ENCODE data around the gene DOCK2. TPM values are rescaled to one million over a fixed set of nuclear protein-coding genes. Genes with fewer than 3 reads are reported as not detected.

The DOCK2 gene
- total and polyA plus RNA-seq, 9 of the 15 experiments (the other 6 are each of a cell fraction or from before 2014, with no cell fraction given) = 4.5 to 42.6 (median 20.5) TPM

DNA sequence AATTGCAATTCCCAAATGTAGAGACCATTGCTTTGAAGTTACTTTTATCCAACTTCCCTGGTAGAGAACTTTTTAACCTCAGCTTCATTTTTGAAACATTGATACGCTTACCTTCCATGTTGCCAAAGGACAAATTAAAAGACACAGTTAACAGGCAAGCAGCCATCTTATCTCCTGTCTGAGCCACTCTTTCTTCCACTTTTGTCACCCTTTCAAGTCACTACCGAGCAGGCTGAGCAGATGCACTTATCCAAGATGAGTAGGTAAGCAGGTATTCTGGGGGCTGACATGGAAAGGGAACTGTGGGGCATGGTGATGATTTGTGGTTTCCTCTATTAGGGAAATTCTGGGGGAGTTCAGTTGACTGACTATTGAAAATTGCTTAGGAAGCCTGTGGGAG lies 66.7 kb downstream of the DOCK2 start:
- in situ Hi-C loops (cut with MboI) (loop anchor here (10.0 kb wide), 2 partner anchors 281 to 481 kb away; partner anchors contain the start of gene INSYN2B), intact Hi-C loops (cut with micrococcal nuclease) (loop anchor here (5.0 kb wide), 1 partner anchor 478 kb away; no protein-coding TSS in a partner anchor)
- Histone ChIP-seq H3K27ac (ENCODE audit: extremely low read depth, low read depth, low read length) (no peak overlapping the region), H3K4me2 (ENCODE audit: insufficient read depth, low read length) (no peak overlapping the region), H3K79me2 (ENCODE audit: control insufficient read depth, insufficient read depth, low read length) (no peaks in the 10 kb centered on the region), H4K20me1 (replicated peaks; ENCODE audit: control insufficient read depth, insufficient read depth, low read length) (no peaks in the 10 kb centered on the region), H3K9me1 (ENCODE audit: control insufficient read depth, insufficient read depth, low read length) (no peaks in the 10 kb centered on the region), H3K4me3 (no peak overlapping the region), H3K27me3 (ENCODE audit: control insufficient read depth in 2 of 2, insufficient read depth in 2 of 2, low read length in 2 of 2) (no peaks in the 10 kb centered on the region), H3K36me3 (ENCODE audit: control insufficient read depth, insufficient read depth, low read length) (peaks cover 5% of the 10 kb centered on the region; the same call in 1 of the 3 replicates), H3K4me1 (replicated peaks in 1 of 2; ENCODE audit: control insufficient read depth in 2 of 2, insufficient read depth in 2 of 2, low read length in 2 of 2) (peaks cover 0 to 10% of the 10 kb centered on the region in 2 experiments; a peak in 2 of 5 replicates), H2AFZ (ENCODE audit: low read depth, low read length) (no peak overlapping the region), H3K9me3 (replicated peaks; ENCODE audit: control insufficient read depth, insufficient read depth, low read depth, low read length) (no peaks in the 10 kb centered on the region), H3K9ac (ENCODE audit: insufficient read depth in 1 of 2, low read depth in 2 of 2, low read length in 2 of 2) (no peak overlapping the region)
- no TSS peak for BruUV-seq (replicated peaks)
- peak; percentile 86 for FAIRE-seq
- 7% methylated on average over 2 of the region's 2 CpGs for WGBS (ENCODE audit: insufficient coverage, low coverage, missing lambda C conversion rate)
- no peak for ATAC-seq
- ChIA-PET POLR2A (no interaction called here), CTCF (ENCODE audit: low intra/inter-chr PET ratio) (no interaction called here)
- peak in 2 of 4 experiments; percentile 11 to 36 for DNase-seq (ENCODE audit: extremely low read depth in 1 of 4, low spot score in 3 of 4)
- TF ChIP-seq NELFE (IDR thresholded peaks at IDR 0.05; ENCODE audit: insufficient read depth, insufficient read length) (no peak), ZBTB26 (CRISPR knock-in tag; IDR thresholded peaks at IDR 0.05) (no peak), TRIM28 (IDR thresholded peaks at IDR 0.05) (no peak), CREBBP (IDR thresholded peaks at IDR 0.05; ENCODE audit: low read depth, low read length) (no peak), ZNF174 (CRISPR knock-in tag; IDR thresholded peaks at IDR 0.05) (no peak), CBFB (CRISPR knock-in tag; IDR thresholded peaks at IDR 0.05) (no peak), MITF (IDR thresholded peaks at IDR 0.05) (no peak), ZNF311 (CRISPR knock-in tag; IDR thresholded peaks at IDR 0.05) (peak; percentile 70; the same call in 1 of the 2 replicates), ZNF124 (CRISPR knock-in tag; IDR thresholded peaks at IDR 0.05) (no peak), NFE2 (IDR thresholded peaks at IDR 0.05; ENCODE audit: low read depth) (no peak), ZBTB8A (IDR thresholded peaks at IDR 0.05; ENCODE audit: partially characterized antibody) (no peak), MXI1 (IDR thresholded peaks at IDR 0.05; ENCODE audit: low read depth, low read length) (no peak), NFXL1 (CRISPR knock-in tag; IDR thresholded peaks at IDR 0.05) (no peak), TEAD2 (tag; IDR thresholded peaks at IDR 0.05) (no peak), PHB (CRISPR knock-in tag; IDR thresholded peaks at IDR 0.05) (no peak), TFAM (CRISPR knock-in tag; conservative IDR thresholded peaks at IDR 0.05) (no peak), ZNF639 (CRISPR knock-in tag; conservative IDR thresholded peaks at IDR 0.05 in 1 of 2, IDR thresholded peaks at IDR 0.05 in 1 of 2) (no peak), ZNF655 (CRISPR knock-in tag; IDR thresholded peaks at IDR 0.05) (no peak), ZNF253 (CRISPR knock-in tag; conservative IDR thresholded peaks at IDR 0.05) (no peak)
- TF ChIP-seq, protein P1, sequence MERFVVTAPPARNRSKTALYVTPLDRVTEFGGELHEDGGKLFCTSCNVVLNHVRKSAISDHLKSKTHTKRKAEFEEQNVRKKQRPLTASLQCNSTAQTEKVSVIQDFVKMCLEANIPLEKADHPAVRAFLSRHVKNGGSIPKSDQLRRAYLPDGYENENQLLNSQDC (CRISPR knock-in tag; IDR thresholded peaks at IDR 0.05) = no peak

Data from K562 (cell line).